GM10248 (cell line): ENCODE data around the gene LRCH4.
A peak's percentile ranks its signal among the peaks of the same experiment; 100 is the strongest.

Experiments
- CTCF ChIA-PET: fragments of 300-600 bp; sonication (Branson Sonifier 250); formaldehyde crosslinking; extraction: SDS; loops from one replicate; lab custom pipeline; 2021; ENCODE audit warnings: antibody characterized with exemption; lab: Yijun Ruan, JAX
- POLR2A ChIA-PET: fragments of 350-650 bp; sonication (Branson Sonifier 250); formaldehyde crosslinking; extraction: SDS; loops from one replicate; lab custom pipeline; 2020; ENCODE audit warnings: antibody characterized with exemption; lab: Yijun Ruan, JAX
- DNase-seq: peaks from one replicate; pipeline ENCODE4 v3.0.0; 2012; ENCODE audit errors: extremely low spot score
- TF ChIP-seq, protein P1 (sequence below): IDR thresholded peaks from 2 replicates; pipeline ENCODE4 v1.5.1; 2012; ENCODE audit warnings: mild to moderate bottlenecking, low read depth; ENCODE audit errors: extremely low read depth, missing control alignments, control extremely low read depth

LRCH4 gene

DNA sequence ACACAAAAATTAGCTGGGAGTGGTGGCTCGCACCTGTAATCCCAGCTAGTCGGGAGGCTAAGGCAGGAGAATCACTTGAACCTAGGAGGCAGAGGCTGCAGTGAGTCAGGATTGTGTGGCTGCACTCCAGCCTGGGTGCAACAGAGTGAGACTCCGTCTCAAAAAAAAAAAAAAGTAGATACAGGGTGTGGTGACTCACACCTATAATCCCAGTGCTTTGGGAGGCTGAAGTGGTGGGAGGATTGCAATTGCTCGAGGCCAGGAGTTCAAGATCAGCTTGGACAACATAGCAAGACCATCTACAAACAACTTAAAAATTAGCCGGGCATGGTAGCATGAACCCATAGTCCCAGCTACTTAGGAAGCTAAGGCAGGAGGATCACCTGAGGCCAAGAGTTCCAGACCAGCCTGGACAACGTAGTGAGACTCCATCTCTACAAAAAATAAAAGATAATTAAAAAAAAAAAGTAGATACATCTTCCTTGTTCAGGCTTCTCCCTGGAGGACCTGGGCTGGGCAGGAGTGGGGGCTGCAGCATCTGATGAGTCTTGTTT is 28.5 kb upstream of the LRCH4 start:
- ChIA-PET POLR2A (no interaction called here), CTCF (interaction anchor here (1.1 to 4.2 kb wide), 7 partner anchors 11 to 132 kb away, joined by 3 to 12 read pairs (median 6); partner anchors contain the start of gene POP7)
- no peak for DNase-seq
- TF ChIP-seq, protein P1, sequence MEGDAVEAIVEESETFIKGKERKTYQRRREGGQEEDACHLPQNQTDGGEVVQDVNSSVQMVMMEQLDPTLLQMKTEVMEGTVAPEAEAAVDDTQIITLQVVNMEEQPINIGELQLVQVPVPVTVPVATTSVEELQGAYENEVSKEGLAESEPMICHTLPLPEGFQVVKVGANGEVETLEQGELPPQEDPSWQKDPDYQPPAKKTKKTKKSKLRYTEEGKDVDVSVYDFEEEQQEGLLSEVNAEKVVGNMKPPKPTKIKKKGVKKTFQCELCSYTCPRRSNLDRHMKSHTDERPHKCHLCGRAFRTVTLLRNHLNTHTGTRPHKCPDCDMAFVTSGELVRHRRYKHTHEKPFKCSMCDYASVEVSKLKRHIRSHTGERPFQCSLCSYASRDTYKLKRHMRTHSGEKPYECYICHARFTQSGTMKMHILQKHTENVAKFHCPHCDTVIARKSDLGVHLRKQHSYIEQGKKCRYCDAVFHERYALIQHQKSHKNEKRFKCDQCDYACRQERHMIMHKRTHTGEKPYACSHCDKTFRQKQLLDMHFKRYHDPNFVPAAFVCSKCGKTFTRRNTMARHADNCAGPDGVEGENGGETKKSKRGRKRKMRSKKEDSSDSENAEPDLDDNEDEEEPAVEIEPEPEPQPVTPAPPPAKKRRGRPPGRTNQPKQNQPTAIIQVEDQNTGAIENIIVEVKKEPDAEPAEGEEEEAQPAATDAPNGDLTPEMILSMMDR = no peak

DNA sequence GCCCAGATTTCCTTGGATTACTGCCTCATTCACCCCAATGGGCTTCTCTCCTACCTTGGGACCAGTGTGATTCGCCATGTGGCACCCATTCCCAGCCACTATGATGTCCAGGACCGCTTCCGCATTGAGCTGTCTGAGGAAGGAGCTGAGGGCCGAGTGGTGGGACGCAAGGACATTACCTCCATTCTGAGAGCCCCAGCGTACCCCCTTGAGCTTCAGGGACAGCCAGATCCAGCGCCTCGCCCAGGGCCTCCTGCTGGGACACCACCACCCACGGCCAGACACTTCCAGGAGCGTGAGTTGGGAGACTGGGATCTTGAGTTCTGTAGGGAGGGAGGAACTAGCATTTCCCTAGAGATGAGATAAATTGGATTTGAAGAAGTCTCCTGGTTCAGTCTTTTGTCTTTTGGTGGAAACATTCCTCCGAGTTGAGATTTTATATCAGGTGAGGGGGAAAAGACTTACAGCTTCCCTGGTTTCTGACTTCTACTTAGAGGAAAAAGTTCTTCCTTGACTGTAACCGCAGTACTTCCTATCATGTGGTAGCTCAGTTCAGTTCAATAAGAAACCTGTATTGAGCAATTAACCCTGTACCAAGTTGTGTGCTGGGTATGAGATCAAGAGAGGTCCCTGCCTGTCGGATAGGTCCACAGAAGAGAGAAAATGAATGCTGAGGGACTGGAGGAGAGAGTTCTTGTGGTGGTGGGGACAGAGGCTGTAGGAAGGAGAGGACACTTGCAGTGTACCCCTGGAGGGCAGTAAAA is 27.7 kb upstream of the LRCH4 start:
- no peak for DNase-seq
- POLR2A ChIA-PET = interaction anchor here (0.6 kb wide), 1 partner anchor 172 kb away, joined by 3 read pairs; no protein-coding TSS in a partner anchor
- CTCF ChIA-PET = interaction anchor here (0.7 to 4.2 kb wide), 13 partner anchors 12 to 131 kb away, joined by 3 to 15 read pairs (median 5); partner anchors contain the start of gene POP7
- TF ChIP-seq, protein P1 = no peak

DNA sequence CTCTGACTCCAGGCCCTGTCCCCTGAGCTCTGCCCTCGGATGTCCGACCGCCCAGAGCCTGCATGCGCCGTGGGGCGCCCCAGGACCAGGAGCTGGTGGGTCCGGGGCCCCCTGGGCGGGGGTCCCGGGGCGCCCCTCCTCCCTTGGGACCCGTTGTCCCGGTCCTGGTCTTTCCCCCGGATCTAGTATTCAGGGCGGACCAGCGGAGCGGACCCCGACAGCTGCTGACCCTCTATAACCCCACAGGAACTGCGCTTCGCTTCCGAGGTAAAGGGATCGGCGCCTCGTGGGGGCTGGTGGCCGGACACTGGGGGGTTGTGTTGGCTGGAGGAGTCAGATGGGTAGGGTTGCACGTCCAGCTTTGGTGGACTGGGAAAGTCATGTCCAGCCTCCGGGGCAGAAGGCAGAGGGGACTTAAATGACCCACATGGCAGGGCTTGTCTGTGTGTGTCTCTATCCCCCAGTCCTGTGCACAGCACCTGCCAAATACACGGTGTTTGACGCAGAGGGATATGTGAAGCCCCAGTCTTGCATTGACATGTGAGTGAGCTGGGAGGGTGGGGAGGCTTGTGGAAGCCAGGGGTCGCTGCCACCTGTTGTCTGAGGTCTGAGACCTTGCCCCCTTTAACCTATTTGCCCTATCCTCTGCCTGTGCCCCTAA is 26.9 kb upstream of the LRCH4 start:
- no peak for DNase-seq
- TF ChIP-seq, protein P1 = peak; percentile 19
- ChIA-PET CTCF (interaction anchor here (0.7 to 4.2 kb wide), 23 partner anchors 9 to 240 kb away, joined by 3 to 15 read pairs (median 3); partner anchors contain the start of genes FBXO24, POP7 and SLC12A9), POLR2A (interaction anchor here (0.6 to 1.5 kb wide), 4 partner anchors 27 to 172 kb away, joined by 3 to 14 read pairs (median 4); partner anchors contain the start of genes FBXO24, LRCH4 and POP7)

DNA sequence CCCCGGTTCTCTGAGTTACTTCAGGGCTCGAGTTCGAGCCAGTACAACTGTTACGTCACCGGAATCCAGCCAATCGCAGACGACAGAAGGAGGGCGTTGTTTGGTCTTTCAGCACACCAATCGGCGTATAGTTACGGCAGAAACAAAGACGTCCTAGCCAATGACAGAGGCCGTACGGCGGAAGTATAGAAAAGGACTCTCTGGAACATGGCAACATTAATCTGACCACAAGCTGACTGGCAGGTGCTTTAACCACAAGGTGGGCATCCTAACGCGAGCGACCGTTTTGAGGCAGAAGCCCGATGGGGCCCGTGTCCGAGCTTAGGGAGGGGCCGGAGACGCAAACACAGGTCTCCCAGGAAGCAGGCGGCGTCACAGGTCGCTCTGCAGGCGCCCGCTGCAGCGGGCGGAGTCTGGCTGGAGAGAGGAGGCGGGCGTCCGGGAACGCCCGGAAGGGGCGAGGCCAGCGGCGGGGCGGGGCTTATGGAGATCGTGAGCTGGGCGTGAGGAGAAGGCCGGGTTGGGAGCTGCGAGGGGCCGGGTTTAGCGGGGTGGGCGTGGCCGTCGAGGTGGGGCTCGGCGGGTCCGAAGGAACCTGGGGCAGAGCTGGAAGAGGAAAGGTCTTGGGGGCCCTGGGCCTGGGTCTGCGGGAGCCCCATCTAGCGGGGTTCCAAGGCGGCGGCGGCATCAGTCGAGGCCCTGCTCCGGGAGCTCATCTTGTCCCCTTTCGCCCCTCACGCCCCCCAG is 26.2 kb upstream of the LRCH4 start, which contains the start of gene MOSPD3:
MOSPD3 (plus strand) TSS at position 558 of the 747 bp plus-strand sequence. CDS start 252 bp downstream, outside the sequence.
- DNase-seq = peak; percentile 99
- TF ChIP-seq, protein P1 = no peak
- ChIA-PET CTCF (interaction anchor here (0.7 to 4.2 kb wide), 18 partner anchors 8 to 240 kb away, joined by 3 to 15 read pairs (median 4); partner anchors contain the start of genes FBXO24, POP7 and SLC12A9), POLR2A (interaction anchor here (1.0 to 1.5 kb wide), 3 partner anchors 26 to 94 kb away, joined by 3 to 14 read pairs (median 4); partner anchors contain the start of genes FBXO24, LRCH4 and POP7)

DNA sequence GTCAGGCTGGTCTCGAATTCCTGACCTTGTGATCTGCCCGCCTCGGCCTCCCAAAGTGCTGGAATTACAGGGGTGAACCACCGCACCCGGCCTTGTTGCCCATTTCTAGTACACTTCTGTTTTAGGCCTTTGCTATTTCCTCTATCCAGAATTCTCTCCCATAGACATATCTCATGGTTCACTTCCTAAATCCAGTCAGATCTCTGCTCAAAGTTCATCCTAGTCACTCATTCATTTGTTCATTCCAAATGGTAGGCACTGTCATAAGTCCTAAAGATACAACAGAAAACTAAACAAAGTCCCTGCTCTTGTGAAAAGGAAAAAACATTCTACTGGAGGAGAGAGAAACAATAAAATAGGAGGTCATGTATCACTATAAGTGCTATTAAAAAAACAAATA is 24.0 kb upstream of the LRCH4 start:
- no peak for DNase-seq
- ChIA-PET CTCF (no interaction called here), POLR2A (no interaction called here)
- TF ChIP-seq, protein P1 = no peak
